C1 segment of cervical spinal cord (tissue), 14 donors: Measurements from ENCODE around the gene DNAH9.

Source experiments
- DNase-seq, 14 donors: peaks; one replicate each; lab custom pipeline; 2025; lab: John Stamatoyannopoulos, UW

The DNAH9 gene

GRCh38 chr17:11832401-11833137, 234.3 kb downstream of the DNAH9 start:
- no peak for DNase-seq

DNA sequence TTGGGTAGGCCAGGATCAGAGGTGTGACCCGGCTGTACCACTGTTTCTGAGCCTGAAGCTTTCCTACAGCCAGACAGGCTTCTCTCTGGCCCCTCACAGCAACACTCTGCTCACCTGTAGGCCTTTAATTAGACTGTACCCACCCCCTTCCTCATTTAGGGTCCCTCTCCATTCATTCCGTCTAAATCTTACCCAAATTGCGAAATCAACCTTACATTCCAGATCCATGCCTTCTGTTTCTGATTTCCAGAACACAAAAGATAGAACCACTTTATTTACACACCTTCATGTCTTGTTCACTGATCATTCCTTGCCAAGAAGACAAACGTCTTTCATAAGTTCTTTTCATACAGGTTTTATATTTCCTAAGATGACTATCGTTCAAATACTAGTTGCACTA, 238.2 kb downstream of the DNAH9 start:
- DNase-seq, result no peak

DNA sequence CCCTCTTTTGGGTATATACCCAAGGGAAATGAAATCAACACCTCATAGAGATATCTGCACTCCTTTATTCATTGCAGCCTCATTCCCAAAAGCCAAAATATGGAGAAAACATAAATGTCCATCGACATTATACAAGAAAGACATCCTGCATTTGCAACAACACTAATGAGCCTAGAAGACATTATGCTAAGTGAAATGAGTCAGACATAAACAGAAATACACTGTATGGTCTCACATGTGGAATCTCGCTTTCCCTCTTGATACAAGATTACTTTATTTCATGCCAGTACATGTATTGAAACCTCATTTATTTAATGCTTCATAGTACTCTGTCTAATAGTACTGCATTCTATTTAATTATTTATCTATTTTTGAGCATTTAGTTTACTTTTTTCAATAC, 241.8 kb downstream of the DNAH9 start:
- DNase-seq, result no peak

DNA sequence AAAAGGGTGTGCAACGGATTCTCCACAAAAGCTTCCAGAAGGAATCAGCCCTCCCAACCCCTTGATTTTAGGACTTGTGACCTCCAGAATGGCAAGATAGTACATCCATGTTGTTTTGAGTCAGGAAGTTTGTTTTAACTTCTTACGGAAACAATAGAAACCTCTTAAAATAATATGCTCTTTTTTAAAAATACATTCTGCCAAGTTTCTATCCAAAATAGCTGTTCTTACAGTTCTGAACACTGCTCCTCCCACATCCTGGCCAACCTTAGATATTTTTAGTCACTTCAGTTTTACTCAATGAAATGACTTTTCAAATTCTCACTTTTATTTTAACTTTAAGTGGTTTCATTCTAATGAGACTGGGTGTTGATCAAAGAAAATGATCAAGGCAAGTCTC, 242.6 kb downstream of the DNAH9 start:
- DNase-seq, result no peak

DNA sequence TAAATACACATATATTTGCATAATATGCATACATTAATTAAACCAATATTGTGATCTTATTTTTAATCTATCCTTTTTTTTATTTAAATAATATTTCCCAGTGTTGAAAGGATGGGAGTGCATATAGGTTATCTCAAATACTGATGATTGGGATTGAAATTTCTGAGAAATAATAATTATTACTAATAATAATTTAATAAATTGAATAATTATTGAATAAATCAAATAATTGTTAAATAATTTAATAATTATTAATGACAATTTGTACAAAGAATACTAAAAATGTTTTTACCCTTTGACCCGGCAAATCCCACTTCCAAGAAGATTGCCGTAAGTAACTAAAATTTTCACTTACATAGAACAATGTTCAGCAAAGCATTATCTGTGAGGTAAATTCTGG, 250.1 kb downstream of the DNAH9 start:
- no peak for DNase-seq

- no peak for DNase-seq
These were observed 254.0 kb downstream of the DNAH9 start for GRCh38 chr17:11852231-11852630.

DNA sequence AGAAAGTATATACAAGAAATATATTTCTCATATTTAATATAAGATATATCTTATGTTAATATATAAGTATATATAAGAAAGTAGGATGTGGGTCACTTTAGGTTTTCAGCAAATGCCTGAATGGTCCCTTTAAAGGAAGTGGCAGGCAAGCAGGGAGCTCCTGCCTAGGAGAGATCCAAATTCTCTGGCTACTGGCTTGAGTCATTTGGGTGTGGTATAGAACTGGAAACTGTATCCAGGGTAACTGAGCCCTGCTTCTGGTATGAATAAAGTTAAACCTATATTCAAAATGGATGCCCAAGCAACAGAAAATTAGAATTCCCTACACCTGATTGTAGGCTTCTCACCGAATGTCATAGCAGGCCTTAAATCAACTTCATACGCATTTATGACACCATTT, 254.6 kb downstream of the DNAH9 start:
- DNase-seq, result no peak

DNA sequence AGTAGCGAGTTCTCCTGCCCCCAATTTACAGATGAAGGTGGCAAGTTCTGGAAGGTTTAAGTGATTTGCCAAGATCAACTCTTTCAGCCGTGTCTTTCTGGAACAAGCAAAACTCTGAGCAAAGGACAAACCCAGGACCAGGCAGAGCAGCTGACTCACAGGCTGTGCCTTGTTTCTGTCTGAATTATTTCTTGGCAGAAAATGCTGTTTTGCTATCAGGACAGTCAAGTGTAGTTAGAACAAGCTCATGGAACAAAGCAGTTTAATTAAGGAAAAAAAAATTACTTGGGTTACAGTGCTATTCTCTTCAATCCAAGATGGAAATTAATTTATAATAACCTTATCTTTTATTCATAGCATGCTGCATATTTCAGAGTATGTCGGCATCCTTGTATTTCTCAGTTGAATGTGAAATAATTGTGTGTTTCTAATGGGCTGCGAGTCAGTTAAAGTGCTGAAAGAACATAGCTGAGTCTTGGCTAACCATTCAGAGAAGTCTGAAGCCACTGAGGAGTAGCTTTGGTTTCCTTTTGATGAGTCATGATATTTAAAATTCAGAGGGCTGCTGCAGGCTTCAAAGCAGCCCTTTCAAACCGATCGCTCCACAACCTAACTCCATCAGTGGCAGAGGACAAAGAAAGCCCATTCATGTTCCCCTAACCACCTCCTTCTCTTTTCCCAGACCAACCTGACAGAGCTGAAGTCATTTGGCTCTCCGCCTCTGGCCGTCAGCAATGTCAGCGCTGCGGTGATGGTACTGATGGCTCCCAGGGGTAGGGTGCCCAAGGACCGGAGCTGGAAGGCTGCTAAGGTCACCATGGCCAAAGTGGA, 255.3 kb downstream of the DNAH9 start:
- DNase-seq, result peak in 12 of 14 donors; percentile 3 to 80 (median 48)

GRCh38 chr17:11855306-11855705, 257.0 kb downstream of the DNAH9 start:
- no peak for DNase-seq

DNA sequence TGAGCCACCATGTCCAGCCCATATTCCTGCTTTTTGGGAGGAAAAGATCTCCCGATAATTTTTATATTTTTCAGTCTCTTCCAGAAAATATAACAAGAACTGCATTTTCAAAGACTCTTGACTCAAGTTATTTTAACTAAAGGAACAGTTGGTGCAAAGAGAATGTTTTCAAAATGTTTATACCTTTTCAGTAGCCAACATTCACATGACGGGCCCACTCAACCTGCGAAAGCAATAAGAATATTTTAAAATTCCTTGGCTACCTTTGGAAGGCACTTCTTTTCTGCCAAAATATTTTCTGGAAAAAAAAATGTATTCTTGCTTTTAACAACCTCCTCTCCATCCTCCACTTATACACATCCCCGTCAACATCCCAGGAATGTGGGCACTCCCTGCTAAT, 258.7 kb downstream of the DNAH9 start:
- no peak for DNase-seq

DNA sequence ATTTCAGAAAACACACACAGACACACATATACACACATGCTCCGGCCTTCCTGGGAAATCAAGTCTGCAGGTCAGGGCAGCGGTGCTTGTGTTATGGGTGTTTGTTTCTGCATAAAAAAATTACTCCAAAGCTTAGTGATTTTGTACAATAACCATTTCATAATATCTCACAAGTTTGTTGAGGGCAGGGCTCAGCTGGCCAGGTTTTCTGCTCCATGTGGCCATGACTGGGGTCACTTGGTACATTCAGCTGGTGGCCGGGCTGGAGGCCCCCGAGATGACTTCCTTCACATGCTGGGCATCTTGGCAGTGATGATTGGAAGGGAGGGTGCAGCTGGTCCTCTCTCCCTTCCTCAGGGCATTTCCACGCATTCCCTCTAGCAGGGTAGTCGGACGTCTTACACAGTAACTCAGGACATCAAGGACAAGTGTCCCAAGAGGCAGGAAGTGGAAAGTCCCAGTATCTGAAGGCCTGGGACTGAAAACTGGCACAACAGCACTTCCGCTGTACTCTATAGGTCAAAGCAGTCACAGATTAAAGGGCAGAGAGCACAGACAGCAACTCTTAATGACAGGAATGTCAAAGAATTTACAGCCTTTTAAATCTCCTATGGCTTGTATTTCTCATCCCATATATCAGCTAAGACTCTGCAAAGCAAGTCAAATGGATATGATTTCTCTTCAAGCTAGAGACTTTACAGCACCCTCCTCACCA, 271.6 kb downstream of the DNAH9 start:
- DNase-seq, result no peak

GRCh38 chr17:11871773-11872172, 273.5 kb downstream of the DNAH9 start:
- DNase-seq, result no peak

DNA sequence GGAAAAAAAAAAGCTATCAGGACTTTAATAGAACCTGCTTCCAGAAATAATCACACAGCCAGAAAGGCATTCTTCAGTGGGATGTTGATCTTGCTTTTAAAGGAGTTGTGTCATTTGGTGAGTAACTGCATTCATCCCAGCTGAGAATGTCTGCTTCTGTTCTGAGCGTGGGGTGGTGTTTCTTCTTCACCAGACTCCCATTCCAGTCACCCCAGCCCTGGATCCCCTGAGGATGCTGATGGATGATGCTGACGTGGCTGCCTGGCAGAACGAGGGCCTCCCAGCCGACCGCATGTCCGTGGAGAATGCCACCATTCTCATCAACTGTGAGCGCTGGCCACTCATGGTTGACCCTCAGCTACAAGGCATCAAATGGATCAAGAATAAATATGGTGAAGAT, 276.5 kb downstream of the DNAH9 start:
- DNase-seq, result no peak

DNA sequence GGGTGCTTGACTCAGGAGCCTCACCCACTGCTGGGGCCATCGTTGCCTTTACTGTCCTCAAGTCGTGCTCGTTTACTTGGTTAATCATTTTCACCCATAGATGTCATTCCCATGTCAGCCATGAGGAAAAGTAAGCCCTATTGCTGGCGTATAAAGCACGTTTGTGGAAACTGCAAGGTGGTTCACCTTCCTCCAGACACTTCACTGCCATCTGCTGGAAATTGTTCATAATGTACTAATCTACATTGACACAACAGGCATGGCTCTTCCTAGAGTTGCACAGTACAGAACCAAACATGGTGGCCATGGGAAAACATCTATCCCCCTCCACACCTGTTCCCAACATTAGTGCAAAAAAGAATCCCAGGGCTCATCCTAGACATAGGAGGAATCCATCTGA, 282.4 kb downstream of the DNAH9 start:
- no peak for DNase-seq

GRCh38 chr17:11882716-11883115, 284.4 kb downstream of the DNAH9 start:
- no peak for DNase-seq

DNA sequence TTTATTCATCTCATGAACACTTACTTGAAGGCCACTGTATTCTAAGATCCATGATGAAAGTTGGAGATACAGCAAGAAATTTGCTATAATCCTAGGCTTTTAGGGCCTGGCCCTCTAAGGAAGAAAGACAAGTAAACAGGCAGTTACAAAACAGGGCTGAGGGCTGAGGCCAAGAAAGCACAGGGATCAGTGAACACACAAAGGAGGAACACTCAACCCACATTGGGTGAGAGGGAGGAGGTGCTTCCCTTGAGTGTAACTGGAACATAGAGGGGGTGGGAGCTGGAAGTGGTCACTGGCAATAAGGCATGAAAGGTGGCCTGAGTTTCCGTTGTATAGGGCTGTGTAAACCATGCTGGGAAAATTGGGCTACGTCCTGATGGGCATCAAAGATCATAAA, 286.8 kb downstream of the DNAH9 start:
- DNase-seq, result peak in 1 of 14 donors; percentile 7

DNA sequence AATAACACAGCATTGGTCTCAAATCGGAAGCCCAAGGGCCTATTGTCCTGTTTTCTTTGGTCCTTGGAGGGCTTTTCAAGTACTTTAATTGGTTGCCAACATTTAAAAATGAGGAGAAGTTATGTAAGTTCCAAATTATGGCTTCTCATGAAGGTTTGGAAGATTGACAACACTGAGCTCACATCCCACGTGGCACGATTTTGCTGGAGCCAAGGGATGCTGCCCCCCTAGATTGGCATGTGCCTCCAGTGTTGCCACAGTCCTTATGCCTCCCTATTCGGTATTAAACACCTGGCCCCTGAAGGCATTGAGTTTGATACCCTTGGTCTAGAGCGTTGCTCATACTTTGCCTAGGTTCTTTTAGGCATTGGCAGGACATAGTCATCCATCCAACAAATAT, 291.0 kb downstream of the DNAH9 start:
- peak in 2 of 14 donors; percentile 1 to 2 for DNase-seq

DNA sequence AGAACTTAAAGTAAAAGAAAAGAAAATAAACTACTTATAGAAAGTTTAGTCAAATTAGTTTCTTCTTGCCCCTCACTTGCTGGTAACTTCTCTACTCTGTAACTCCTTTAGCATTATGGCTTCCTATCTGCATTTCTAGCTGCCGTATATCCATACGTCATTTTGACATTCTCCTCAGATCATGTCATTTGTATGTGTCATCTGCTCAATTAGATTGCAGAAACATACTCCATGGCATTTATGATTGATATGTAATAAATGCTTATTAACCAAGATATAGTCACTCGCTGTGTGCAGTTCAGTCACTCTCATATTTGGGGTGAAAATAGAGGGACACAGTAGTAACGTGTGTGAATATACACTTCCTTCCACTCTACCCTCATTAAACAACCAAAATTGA, 295.6 kb downstream of the DNAH9 start:
- DNase-seq, result no peak

GRCh38 chr17:11896199-11896598, 297.9 kb downstream of the DNAH9 start:
- DNase-seq, result no peak

GRCh38 chr17:11898526-11899235, 300.4 kb downstream of the DNAH9 start:
- no peak for DNase-seq

DNA sequence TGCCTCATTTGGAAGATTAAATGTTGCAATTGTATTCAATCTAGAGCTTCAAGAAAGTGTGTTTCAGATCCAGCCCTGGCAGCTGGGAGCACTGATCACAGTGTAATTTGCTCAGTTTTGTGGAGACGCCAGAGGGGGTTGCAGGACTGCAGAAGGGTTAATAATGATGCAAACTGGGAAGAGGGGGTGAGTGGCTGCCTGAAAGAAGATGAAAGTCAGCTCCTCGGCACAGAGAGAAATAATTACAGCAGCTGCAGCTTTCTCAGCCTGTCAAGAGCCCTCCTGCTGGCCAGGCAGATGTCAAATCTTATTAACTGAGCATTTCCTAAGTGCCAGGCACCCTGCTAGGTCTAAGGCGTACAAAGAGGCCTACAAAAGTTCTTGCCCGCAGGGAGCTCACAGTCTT, 301.3 kb downstream of the DNAH9 start:
- peak in 1 of 14 donors; percentile 5 for DNase-seq

- DNase-seq, result no peak
These were observed 301.8 kb downstream of the DNAH9 start for GRCh38 chr17:11900041-11900476.
